HG03432 (cell line): ENCODE data around the gene PBX1.

Source experiments
- ATAC-seq: cut with Tn5 transposase; IDR thresholded peaks from one replicate; pipeline ENCODE4 v1.9.1; 2021; ENCODE audit warnings: mild to moderate bottlenecking, moderate library complexity; ENCODE audit not compliant: unreplicated experiment

The PBX1 gene

GRCh38 chr1:164843743-164844500 is 284.9 kb downstream of the PBX1 start:
- ATAC-seq: no peak

GRCh38 chr1:164846731-164847691 is 288.0 kb downstream of the PBX1 start:
- ATAC-seq: no peak

GRCh38 chr1:164853146-164853545 is 294.2 kb downstream of the PBX1 start:
- ATAC-seq: no peak

- no peak for ATAC-seq
Observed at GRCh38 chr1:164855716-164856329, 296.8 kb downstream of the PBX1 start.

GRCh38 chr1:164856381-164856780 is 297.4 kb downstream of the PBX1 start:
- ATAC-seq: no peak

GRCh38 chr1:164857439-164857838 is 298.5 kb downstream of the PBX1 start:
- no peak for ATAC-seq

GRCh38 chr1:164858096-164858632 is 299.2 kb downstream of the PBX1 start:
- ATAC-seq: no peak

- ATAC-seq: no peak
Observed at GRCh38 chr1:164861632-164862031, 302.6 kb downstream of the PBX1 start.

GRCh38 chr1:164863056-164863455 is 304.1 kb downstream of the PBX1 start:
- no peak for ATAC-seq

- ATAC-seq: no peak
Observed at GRCh38 chr1:164864161-164864560, 305.2 kb downstream of the PBX1 start.

- ATAC-seq: no peak
Observed at GRCh38 chr1:164865385-164865784, 306.4 kb downstream of the PBX1 start.

GRCh38 chr1:164867590-164867989 is 308.6 kb downstream of the PBX1 start:
- no peak for ATAC-seq

- ATAC-seq: no peak
Observed at GRCh38 chr1:164868990-164869389, 310.0 kb downstream of the PBX1 start.

- no peak for ATAC-seq
Observed at GRCh38 chr1:164875518-164875917, 316.5 kb downstream of the PBX1 start.

- no peak for ATAC-seq
Observed at GRCh38 chr1:164876398-164877116, 317.6 kb downstream of the PBX1 start.

GRCh38 chr1:164880199-164880598 is 321.2 kb downstream of the PBX1 start:
- no peak for ATAC-seq

GRCh38 chr1:164880644-164881043 is 321.7 kb downstream of the PBX1 start:
- no peak for ATAC-seq

- no peak for ATAC-seq
Observed at GRCh38 chr1:164885311-164885710, 326.3 kb downstream of the PBX1 start.

- no peak for ATAC-seq
Observed at GRCh38 chr1:164886101-164886500, 327.1 kb downstream of the PBX1 start.

- no peak for ATAC-seq
Observed at GRCh38 chr1:164891615-164892014, 332.6 kb downstream of the PBX1 start.
